K562 (cell line): Measurements from ENCODE around the gene IRAK2. TPM values are rescaled to one million over a fixed set of nuclear protein-coding genes. Genes with fewer than 3 reads are reported as not detected.

Experiments used
- ATAC-seq: fragments of 200-7000 bp; cut with Tn5 transposase; 3 replicates; pipeline ENCODE4 v1.9.1; 2020; ENCODE audit warnings: moderate library complexity
- BruUV-seq: library from RNA; stranded (reverse); fragments of 400-500 nt; replicated peaks from 2 replicates; lab custom pipeline; 2021; lab: Mats Ljungman, UMichigan
- CTCF ChIA-PET: fragments of 300-600 bp; formaldehyde crosslinking; extraction: SDS; loops from one replicate; lab custom pipeline; 2021; ENCODE audit warnings: low intra/inter-chr PET ratio; lab: Yijun Ruan, JAX
- POLR2A ChIA-PET: fragments of 300-600, 350-650 bp; sonication (Branson Sonifier 250); formaldehyde crosslinking; extraction: SDS; loops from one replicate; lab custom pipeline; 2021; ENCODE audit warnings: antibody characterized with exemption, inconsistent platforms; lab: Yijun Ruan, JAX
- DNase-seq, 4 experiments: peaks; one replicate each; pipeline versions ENCODE4 v3.0.0 to v3.0.0-alpha.2; 2011 to 2018; ENCODE audit warnings: low spot score in 3 of 4, mixed read lengths in 3 of 4; ENCODE audit errors: extremely low read depth in 1 of 4
- FAIRE-seq: peaks from 2 replicates; lab custom pipeline; 2011; peaks lifted over from hg19 to GRCh38; lab: Jason Lieb, UNC
- H2AFZ ChIP-seq: 2 replicates; pipeline ENCODE4 v1.6.0; 2011; ENCODE audit warnings: low read depth, low read length, control low read depth, inconsistent platforms
- H3K27ac ChIP-seq: fragments of 200-600 bp; 3 replicates; pipeline ENCODE4 v1.8.0; 2011; ENCODE audit warnings: low read depth, mild to moderate bottlenecking, control low read depth, inconsistent platforms, low read length, moderate library complexity, mixed read lengths; ENCODE audit errors: extremely low read depth
- H3K27me3 ChIP-seq, 2 experiments: fragments of 300-600 bp in 1 of 2; 2 replicates in 1 of 2; 3 replicates in 1 of 2; pipeline versions ENCODE4 v1.6.0 to v1.8.0; 2011; ENCODE audit warnings: inconsistent platforms in 2 of 2, low read length in 2 of 2, mild to moderate bottlenecking in 1 of 2, mixed read lengths in 1 of 2, moderate library complexity in 1 of 2; ENCODE audit not compliant: control insufficient read depth in 2 of 2, insufficient read depth in 2 of 2
- H3K36me3 ChIP-seq: fragments of 300-600 bp; 3 replicates; pipeline ENCODE4 v1.8.0; 2011; ENCODE audit warnings: mild to moderate bottlenecking, low read length, inconsistent platforms; ENCODE audit not compliant: control insufficient read depth, insufficient read depth
- H3K4me1 ChIP-seq, 2 experiments: fragments of 200-600 bp in 1 of 2; replicated peaks in 1 of 2; 2 replicates in 1 of 2; 3 replicates in 1 of 2; pipeline versions ENCODE4 v1.5.1 to v1.8.0; 2011; ENCODE audit warnings: inconsistent platforms in 2 of 2, low read length in 2 of 2, mild to moderate bottlenecking in 1 of 2, mixed read lengths in 1 of 2, moderate library complexity in 1 of 2; ENCODE audit not compliant: control insufficient read depth in 2 of 2, insufficient read depth in 2 of 2
- H3K4me2 ChIP-seq: 2 replicates; pipeline ENCODE4 v1.6.1; 2011; ENCODE audit warnings: low read length, control low read depth, inconsistent platforms, mixed read lengths; ENCODE audit not compliant: insufficient read depth
- H3K4me3 ChIP-seq: fragments of 200-600 bp; sonication (generic), shearing (Covaris generic); 2 replicates; pipeline ENCODE4 v1.5.1; 2016; ENCODE audit warnings: control low read depth, inconsistent platforms
- H3K79me2 ChIP-seq: fragments of 200-600 bp; 3 replicates; pipeline ENCODE4 v1.8.0; 2011; ENCODE audit warnings: low read length, inconsistent platforms; ENCODE audit not compliant: control insufficient read depth, insufficient read depth
- H3K9ac ChIP-seq, 2 experiments: 2 replicates each; pipeline versions ENCODE4 v1.6.0 to v1.6.1; 2011; ENCODE audit warnings: low read depth in 2 of 2, low read length in 2 of 2, control low read depth in 1 of 2, inconsistent platforms in 1 of 2, mild to moderate bottlenecking in 1 of 2, mixed read lengths in 1 of 2; ENCODE audit not compliant: insufficient read depth in 1 of 2
- H3K9me1 ChIP-seq: one replicate; pipeline ENCODE4 v1.6.0; 2011; ENCODE audit warnings: inconsistent platforms, mild to moderate bottlenecking, low read length, moderate library complexity; ENCODE audit not compliant: control insufficient read depth, insufficient read depth
- H3K9me3 ChIP-seq: replicated peaks from 2 replicates; pipeline ENCODE4 v1.5.1; 2011; ENCODE audit warnings: low read depth, low read length, inconsistent platforms; ENCODE audit not compliant: control insufficient read depth, insufficient read depth
- H4K20me1 ChIP-seq: replicated peaks from 2 replicates; pipeline ENCODE4 v1.6.1; 2011; ENCODE audit warnings: low read length, inconsistent platforms, mixed read lengths; ENCODE audit not compliant: control insufficient read depth, insufficient read depth
- CHCHD3 ChIP-seq: fragments of 250-450 bp; sonication (Bioruptor Pico); IDR thresholded peaks from 2 replicates; pipeline ENCODE4 v2.1.2; 2022; ENCODE audit warnings: mild to moderate bottlenecking
- DIDO1 ChIP-seq: fragments of 450-650 bp; IDR thresholded peaks from 2 replicates; pipeline ENCODE4 v1.6.1; 2016; ENCODE audit warnings: low read depth, missing biosample characterization, missing genetic modification characterization
- FOXP1 ChIP-seq: sonication (generic); formaldehyde crosslinking; IDR thresholded peaks from 2 replicates; pipeline ENCODE4 v1.8.0; 2022; ENCODE audit warnings: mild to moderate bottlenecking, missing genetic modification reagents
- MTA2 ChIP-seq: fragments of 450-650 bp; IDR thresholded peaks from 2 replicates; pipeline ENCODE4 v1.6.1; 2016; ENCODE audit warnings: low read depth
- MTF1 ChIP-seq: fragments of 250-450 bp; sonication (Bioruptor Pico); IDR thresholded peaks from 2 replicates; pipeline ENCODE4 v1.9.0; 2021; ENCODE audit warnings: moderate library complexity, mild to moderate bottlenecking, inconsistent platforms, borderline replicate concordance
- NFIC ChIP-seq: fragments of 450-650 bp; IDR thresholded peaks from 2 replicates; pipeline ENCODE4 v1.6.1; 2017; ENCODE audit warnings: mild to moderate bottlenecking, inconsistent platforms
- PRMT5 ChIP-seq: sonication (generic); formaldehyde crosslinking; IDR thresholded peaks from 2 replicates; pipeline ENCODE4 v1.5.0; 2020; ENCODE audit warnings: missing genetic modification reagents
- RUNX1 ChIP-seq: sonication (generic); IDR thresholded peaks from 2 replicates; pipeline ENCODE4 v1.6.1; 2016; ENCODE audit warnings: antibody characterized with exemption, low read depth
- SAFB ChIP-seq: fragments of 200-400 bp; formaldehyde crosslinking; IDR thresholded peaks from 2 replicates; pipeline ENCODE4 v1.6.1; 2017; ENCODE audit warnings: low read depth, low read length, borderline replicate concordance
- TFAM ChIP-seq: fragments of 250-450 bp; sonication (Bioruptor Pico); conservative IDR thresholded peaks from 2 replicates; pipeline ENCODE4 v1.5.0; 2021; ENCODE audit warnings: mild to moderate bottlenecking, moderate library complexity
- YBX1 ChIP-seq: fragments of 450-650 bp; IDR thresholded peaks from 2 replicates; pipeline ENCODE4 v1.7.1; 2016; ENCODE audit warnings: mild to moderate bottlenecking
- ZNF232 ChIP-seq: sonication (generic); formaldehyde crosslinking; IDR thresholded peaks from 2 replicates; pipeline ENCODE4 v1.8.0; 2022; ENCODE audit warnings: mild to moderate bottlenecking, missing genetic modification reagents
- ZNF695 ChIP-seq: fragments of 450-650 bp; formaldehyde crosslinking; IDR thresholded peaks from 2 replicates; pipeline ENCODE4 v1.4.0; 2020; ENCODE audit warnings: mild to moderate bottlenecking, moderate library complexity
- WGBS: fragments of 100-300 bp; shearing (Covaris generic); methylation state at CpG from one replicate; pipeline ENCODE4 v1.1.6; 2016; ENCODE audit warnings: low coverage, mixed read lengths; ENCODE audit not compliant: insufficient coverage; ENCODE audit errors: missing lambda C conversion rate; 5-methylcytosine and 5-hydroxymethylcytosine counted together
- in situ Hi-C: fragments of 300-500 bp; cut with MboI; formaldehyde crosslinking; loops from 4 replicates; pipeline ENCODE4 v1.15.0; 2018; ENCODE audit warnings: inconsistent platforms, mixed read lengths
- intact Hi-C: fragments of 100-400 bp; cut with micrococcal nuclease; formaldehyde crosslinking; loops from 2 replicates; pipeline ENCODE4 v1.14.2; 2022
- polyA plus RNA-seq, 8 experiments: library from polyadenylated mRNA; depleted of rRNA in 4 of 8; stranded (reverse) in 5 of 8; unstranded in 3 of 8; fragments of >200 nt; fragmentation: Nextera tagmentation in 2 of 8; fragmentation: Illumina TruSeq in 1 of 8; extraction: Ambion mirVana in 2 of 8; extraction: Trizol in 1 of 8; gene quantifications; 2 replicates each; pipeline versions ENCODE4 v1.2.1 to v1.2.3, GENCODE V29; 2011 to 2014; ENCODE audit warnings: inconsistent platforms in 1 of 8, missing spikeins in 1 of 8
- total RNA-seq, 7 experiments: library from RNA; depleted of rRNA in 6 of 7; stranded (reverse); fragments of >200 nt in 6 of 7; fragmentation: Illumina TruSeq in 2 of 7; extraction: Trizol in 2 of 7; gene quantifications; 2 replicates each; pipeline versions ENCODE4 v1.2.1 to v1.2.3, GENCODE V29; 2011 to 2021; ENCODE audit warnings: low replicate concordance in 1 of 7
- TF ChIP-seq, protein P1 (sequence below): fragments of 250-450 bp; sonication (Bioruptor Pico); IDR thresholded peaks from 2 replicates; pipeline ENCODE4 v1.4.0; 2020; ENCODE audit warnings: borderline replicate concordance
- TF ChIP-seq, protein P2 (sequence below): sonication (generic); formaldehyde crosslinking; IDR thresholded peaks from 2 replicates; pipeline ENCODE4 v1.8.0; 2023; ENCODE audit warnings: missing genetic modification reagents, mild to moderate bottlenecking, borderline replicate concordance

The IRAK2 gene
- total and polyA plus RNA-seq, 9 of the 15 experiments (the other 6 are each of a cell fraction or from before 2014, with no cell fraction given), result 0.42 to 4.4 (median 2.7) TPM

GRCh38 chr3:10251006-10251405 is 86.3 kb downstream of the IRAK2 start:
- peaks cover 7% of the 10 kb centered on the region; the same call in 1 of the 2 replicates for H4K20me1 ChIP-seq
- H3K36me3 ChIP-seq, result peaks cover 52% of the 10 kb centered on the region
- H3K79me2 ChIP-seq, result peaks cover 68% of the 10 kb centered on the region
- ChIA-PET CTCF (no interaction called here), POLR2A (interaction anchor here (0.6 to 1.4 kb wide), 2 partner anchors 11 to 73 kb away, joined by 3 read pairs; no protein-coding TSS in a partner anchor)
- no peaks in the 10 kb centered on the region for H3K9me1 ChIP-seq
- H2AFZ ChIP-seq, result no peak overlapping the region
- peaks cover 8% of the 10 kb centered on the region for H3K9me3 ChIP-seq
- in situ Hi-C loops (no loop called here), intact Hi-C loops (no loop called here)
- H3K4me1 ChIP-seq, result peaks cover 10 to 21% of the 10 kb centered on the region in 2 experiments; a peak in 4 of 5 replicates
- FAIRE-seq, result no peak
- no peaks in the 10 kb centered on the region for H3K27me3 ChIP-seq
- H3K4me2 ChIP-seq, result no peak overlapping the region
- DNase-seq, result no peak
- ATAC-seq, result no peak
- 93% methylated on average over 3 of the region's 3 CpGs for WGBS
- H3K27ac ChIP-seq, result no peak overlapping the region
- no peak overlapping the region for H3K4me3 ChIP-seq
- no peak overlapping the region for H3K9ac ChIP-seq
- no TSS peak for BruUV-seq
- TF ChIP-seq, protein P1, sequence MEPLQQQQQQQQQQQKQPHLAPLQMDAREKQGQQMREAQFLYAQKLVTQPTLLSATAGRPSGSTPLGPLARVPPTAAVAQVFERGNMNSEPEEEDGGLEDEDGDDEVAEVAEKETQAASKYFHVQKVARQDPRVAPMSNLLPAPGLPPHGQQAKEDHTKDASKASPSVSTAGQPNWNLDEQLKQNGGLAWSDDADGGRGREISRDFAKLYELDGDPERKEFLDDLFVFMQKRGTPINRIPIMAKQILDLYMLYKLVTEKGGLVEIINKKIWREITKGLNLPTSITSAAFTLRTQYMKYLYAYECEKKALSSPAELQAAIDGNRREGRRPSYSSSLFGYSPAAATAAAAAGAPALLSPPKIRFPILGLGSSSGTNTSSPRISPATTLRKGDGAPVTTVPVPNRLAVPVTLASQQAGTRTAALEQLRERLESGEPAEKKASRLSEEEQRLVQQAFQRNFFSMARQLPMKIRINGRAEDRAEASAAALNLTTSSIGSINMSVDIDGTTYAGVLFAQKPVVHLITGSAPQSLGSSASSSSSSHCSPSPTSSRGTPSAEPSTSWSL (CRISPR knock-in tag), result no peak
- TF ChIP-seq MTA2, result no peak
- no peak for TF ChIP-seq DIDO1
- no peak for TF ChIP-seq ZNF232 (CRISPR knock-in tag)
- TF ChIP-seq MTF1 (CRISPR knock-in tag), result no peak
- TF ChIP-seq CHCHD3 (CRISPR knock-in tag), result no peak
- no peak for TF ChIP-seq TFAM (CRISPR knock-in tag)
- TF ChIP-seq FOXP1 (CRISPR knock-in tag), result no peak
- TF ChIP-seq NFIC, result no peak
- TF ChIP-seq, protein P2, sequence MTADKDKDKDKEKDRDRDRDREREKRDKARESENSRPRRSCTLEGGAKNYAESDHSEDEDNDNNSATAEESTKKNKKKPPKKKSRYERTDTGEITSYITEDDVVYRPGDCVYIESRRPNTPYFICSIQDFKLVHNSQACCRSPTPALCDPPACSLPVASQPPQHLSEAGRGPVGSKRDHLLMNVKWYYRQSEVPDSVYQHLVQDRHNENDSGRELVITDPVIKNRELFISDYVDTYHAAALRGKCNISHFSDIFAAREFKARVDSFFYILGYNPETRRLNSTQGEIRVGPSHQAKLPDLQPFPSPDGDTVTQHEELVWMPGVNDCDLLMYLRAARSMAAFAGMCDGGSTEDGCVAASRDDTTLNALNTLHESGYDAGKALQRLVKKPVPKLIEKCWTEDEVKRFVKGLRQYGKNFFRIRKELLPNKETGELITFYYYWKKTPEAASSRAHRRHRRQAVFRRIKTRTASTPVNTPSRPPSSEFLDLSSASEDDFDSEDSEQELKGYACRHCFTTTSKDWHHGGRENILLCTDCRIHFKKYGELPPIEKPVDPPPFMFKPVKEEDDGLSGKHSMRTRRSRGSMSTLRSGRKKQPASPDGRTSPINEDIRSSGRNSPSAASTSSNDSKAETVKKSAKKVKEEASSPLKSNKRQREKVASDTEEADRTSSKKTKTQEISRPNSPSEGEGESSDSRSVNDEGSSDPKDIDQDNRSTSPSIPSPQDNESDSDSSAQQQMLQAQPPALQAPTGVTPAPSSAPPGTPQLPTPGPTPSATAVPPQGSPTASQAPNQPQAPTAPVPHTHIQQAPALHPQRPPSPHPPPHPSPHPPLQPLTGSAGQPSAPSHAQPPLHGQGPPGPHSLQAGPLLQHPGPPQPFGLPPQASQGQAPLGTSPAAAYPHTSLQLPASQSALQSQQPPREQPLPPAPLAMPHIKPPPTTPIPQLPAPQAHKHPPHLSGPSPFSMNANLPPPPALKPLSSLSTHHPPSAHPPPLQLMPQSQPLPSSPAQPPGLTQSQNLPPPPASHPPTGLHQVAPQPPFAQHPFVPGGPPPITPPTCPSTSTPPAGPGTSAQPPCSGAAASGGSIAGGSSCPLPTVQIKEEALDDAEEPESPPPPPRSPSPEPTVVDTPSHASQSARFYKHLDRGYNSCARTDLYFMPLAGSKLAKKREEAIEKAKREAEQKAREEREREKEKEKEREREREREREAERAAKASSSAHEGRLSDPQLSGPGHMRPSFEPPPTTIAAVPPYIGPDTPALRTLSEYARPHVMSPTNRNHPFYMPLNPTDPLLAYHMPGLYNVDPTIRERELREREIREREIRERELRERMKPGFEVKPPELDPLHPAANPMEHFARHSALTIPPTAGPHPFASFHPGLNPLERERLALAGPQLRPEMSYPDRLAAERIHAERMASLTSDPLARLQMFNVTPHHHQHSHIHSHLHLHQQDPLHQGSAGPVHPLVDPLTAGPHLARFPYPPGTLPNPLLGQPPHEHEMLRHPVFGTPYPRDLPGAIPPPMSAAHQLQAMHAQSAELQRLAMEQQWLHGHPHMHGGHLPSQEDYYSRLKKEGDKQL, result no peak
- no peak for TF ChIP-seq ZNF695 (CRISPR knock-in tag)
- no peak for TF ChIP-seq YBX1
- no peak for TF ChIP-seq PRMT5 (CRISPR knock-in tag)
- TF ChIP-seq RUNX1, result no peak
- no peak for TF ChIP-seq SAFB
